ENCODE results near the gene TNP2. TPM values are rescaled to one million over a fixed set of nuclear protein-coding genes. Genes with fewer than 3 reads are reported as not detected.

TNP2 gene
- total RNA-seq, 1 donor from 2014 or later: not detected

DNA sequence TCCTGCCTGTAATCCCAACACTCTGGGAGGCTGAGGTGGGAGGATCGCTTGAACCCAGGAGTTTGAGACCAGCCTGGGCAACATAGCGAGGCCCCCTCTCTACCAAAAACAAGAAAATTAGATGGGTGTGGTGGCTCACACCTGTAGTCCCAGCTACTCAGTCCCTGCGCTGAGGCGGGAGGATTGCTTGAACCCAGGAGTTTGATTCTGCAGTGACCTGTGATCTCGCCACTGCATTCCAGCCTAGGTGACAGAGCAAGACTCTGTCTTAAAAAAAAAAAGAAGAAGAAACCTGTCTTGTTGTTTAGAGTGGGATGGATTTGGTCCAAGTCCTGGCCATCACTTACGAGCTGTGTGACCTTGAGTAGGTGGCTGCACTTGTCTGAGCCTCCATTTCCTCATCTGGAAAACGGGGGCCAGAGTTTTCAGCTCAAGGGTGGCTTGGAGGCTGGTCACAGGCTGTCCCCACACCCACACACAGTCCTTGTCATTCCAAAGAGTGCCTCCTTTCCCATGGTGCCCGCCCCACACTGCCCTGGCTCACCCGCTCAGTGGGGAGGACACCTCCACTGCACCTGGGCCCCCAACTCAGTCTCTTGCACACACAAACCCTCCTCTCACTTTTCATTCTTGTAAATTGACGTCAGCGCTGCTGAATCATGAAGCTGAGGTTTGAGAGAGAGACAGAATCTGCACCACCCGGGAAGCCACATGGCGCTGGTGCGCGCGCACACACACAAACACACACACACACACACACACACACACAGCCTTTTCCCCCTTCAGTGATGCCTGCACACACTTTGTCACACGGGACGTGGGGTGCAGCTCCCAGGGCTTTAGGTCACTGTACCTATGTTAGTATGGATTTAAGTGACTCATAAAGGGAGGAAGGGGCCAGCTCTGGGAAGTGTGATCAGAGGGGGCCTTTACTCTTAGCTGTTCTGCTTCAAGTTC lies 17.3 kb downstream of the TNP2 start:
- no peak overlapping the region for H3K27ac Mint-ChIP-seq (ENCODE audit: unreplicated experiment)
- H3K27me3 Mint-ChIP-seq (ENCODE audit: low read depth): no peaks in the 10 kb centered on the region

DNA sequence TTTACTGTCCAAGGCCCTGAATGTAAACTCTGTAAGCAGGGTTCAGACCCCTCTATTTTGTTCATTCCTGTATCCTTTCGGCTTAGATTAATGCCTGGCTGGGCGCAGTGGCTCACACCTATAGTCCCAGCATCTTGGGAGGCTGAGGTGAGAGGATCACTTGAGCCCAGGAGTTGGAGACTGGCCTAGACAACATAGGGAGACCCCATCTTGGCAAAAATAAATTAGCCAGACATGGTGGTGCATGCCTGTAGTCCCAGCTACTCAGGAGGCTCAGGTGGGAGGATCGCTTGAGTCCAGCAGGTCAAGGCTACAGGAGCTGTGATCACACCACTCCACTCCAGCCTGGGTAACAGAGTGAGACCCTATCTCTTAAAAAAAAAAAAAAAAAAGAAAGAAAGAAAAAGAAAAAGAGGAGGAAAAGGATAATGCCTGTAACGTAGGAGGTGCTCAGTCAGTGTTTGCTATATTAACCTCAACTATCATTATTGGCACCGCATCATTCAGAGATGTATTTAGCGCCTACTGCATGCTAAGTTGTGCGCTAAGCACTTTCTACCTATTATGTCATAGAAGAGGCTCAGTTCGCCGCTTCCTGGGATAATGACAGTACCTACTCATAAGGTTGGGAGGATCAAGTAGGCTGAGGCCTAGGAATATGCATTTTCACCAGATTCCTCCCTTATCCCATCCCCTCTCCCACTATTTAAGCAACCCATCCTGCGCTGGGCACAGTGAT lies 18.2 kb downstream of the TNP2 start:
- no peaks in the 10 kb centered on the region for H3K27me3 Mint-ChIP-seq (ENCODE audit: low read depth)
- no peak overlapping the region for H3K4me3 Mint-ChIP-seq (ENCODE audit: unreplicated experiment)
- H3K36me3 Mint-ChIP-seq (ENCODE audit: low read depth): no peaks in the 10 kb centered on the region
- H3K4me1 Mint-ChIP-seq (ENCODE audit: low read depth): peaks cover 14% of the 10 kb centered on the region
- no peaks in the 10 kb centered on the region for H3K9me3 Mint-ChIP-seq (ENCODE audit: low read depth)
- DNase-seq (ENCODE audit: low spot score): no peak
- TF ChIP-seq, protein P1, sequence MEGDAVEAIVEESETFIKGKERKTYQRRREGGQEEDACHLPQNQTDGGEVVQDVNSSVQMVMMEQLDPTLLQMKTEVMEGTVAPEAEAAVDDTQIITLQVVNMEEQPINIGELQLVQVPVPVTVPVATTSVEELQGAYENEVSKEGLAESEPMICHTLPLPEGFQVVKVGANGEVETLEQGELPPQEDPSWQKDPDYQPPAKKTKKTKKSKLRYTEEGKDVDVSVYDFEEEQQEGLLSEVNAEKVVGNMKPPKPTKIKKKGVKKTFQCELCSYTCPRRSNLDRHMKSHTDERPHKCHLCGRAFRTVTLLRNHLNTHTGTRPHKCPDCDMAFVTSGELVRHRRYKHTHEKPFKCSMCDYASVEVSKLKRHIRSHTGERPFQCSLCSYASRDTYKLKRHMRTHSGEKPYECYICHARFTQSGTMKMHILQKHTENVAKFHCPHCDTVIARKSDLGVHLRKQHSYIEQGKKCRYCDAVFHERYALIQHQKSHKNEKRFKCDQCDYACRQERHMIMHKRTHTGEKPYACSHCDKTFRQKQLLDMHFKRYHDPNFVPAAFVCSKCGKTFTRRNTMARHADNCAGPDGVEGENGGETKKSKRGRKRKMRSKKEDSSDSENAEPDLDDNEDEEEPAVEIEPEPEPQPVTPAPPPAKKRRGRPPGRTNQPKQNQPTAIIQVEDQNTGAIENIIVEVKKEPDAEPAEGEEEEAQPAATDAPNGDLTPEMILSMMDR (IDR thresholded peaks at IDR 0.05): no peak
- no peak overlapping the region for H3K27ac Mint-ChIP-seq (ENCODE audit: unreplicated experiment)

More for the DNA sequence above, 17.3 kb downstream of the TNP2 start:
- no peaks in the 10 kb centered on the region for H3K9me3 Mint-ChIP-seq (ENCODE audit: low read depth)
- H3K4me3 Mint-ChIP-seq (ENCODE audit: unreplicated experiment): no peak overlapping the region
- no peak for DNase-seq (ENCODE audit: low spot score)
- H3K36me3 Mint-ChIP-seq (ENCODE audit: low read depth): no peaks in the 10 kb centered on the region
- TF ChIP-seq, protein P1 (IDR thresholded peaks at IDR 0.05): no peak
- peaks cover 14% of the 10 kb centered on the region for H3K4me1 Mint-ChIP-seq (ENCODE audit: low read depth)

DNA sequence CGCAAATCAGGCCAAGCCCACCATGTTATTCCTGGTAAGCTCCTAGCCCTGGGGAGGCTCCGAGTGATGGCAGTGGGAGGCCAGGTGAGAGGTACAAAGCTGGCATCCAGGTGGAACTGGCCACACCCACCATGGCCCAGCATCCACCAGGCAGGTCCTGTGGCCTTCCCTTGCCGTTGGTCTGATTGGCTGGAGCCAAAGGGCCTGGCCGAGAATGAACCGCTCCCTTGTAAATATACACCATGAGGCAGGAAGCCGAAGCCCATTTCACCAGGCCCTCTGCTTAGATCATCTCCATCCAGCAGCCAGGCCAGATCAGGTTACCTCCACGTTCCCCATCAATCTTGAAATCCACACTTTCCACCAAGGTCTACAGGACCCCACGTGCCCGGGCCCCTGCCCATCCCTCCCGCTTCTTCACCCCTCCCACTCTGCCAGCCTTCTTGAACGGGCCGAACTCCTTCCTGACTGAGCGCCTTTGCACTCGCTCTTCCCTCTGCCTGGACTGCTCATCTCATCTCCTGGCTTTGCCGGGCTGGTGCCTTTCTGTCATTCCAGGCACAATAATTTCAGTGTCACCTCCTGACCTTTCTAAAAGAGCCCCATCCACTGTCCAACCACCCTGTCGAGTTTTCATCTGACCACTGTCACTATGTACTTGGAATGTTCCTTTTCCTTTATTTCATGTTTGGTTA lies 18.9 kb downstream of the TNP2 start:
- TF ChIP-seq, protein P1 (IDR thresholded peaks at IDR 0.05): no peak
- no peak for DNase-seq (ENCODE audit: low spot score)
- Mint-ChIP-seq H3K27me3 (ENCODE audit: low read depth) (peaks cover 5% of the 10 kb centered on the region), H3K36me3 (ENCODE audit: low read depth) (no peaks in the 10 kb centered on the region), H3K27ac (ENCODE audit: unreplicated experiment) (no peak overlapping the region), H3K9me3 (ENCODE audit: low read depth) (no peaks in the 10 kb centered on the region), H3K4me1 (ENCODE audit: low read depth) (peaks cover 18% of the 10 kb centered on the region), H3K4me3 (ENCODE audit: unreplicated experiment) (no peak overlapping the region)

DNA sequence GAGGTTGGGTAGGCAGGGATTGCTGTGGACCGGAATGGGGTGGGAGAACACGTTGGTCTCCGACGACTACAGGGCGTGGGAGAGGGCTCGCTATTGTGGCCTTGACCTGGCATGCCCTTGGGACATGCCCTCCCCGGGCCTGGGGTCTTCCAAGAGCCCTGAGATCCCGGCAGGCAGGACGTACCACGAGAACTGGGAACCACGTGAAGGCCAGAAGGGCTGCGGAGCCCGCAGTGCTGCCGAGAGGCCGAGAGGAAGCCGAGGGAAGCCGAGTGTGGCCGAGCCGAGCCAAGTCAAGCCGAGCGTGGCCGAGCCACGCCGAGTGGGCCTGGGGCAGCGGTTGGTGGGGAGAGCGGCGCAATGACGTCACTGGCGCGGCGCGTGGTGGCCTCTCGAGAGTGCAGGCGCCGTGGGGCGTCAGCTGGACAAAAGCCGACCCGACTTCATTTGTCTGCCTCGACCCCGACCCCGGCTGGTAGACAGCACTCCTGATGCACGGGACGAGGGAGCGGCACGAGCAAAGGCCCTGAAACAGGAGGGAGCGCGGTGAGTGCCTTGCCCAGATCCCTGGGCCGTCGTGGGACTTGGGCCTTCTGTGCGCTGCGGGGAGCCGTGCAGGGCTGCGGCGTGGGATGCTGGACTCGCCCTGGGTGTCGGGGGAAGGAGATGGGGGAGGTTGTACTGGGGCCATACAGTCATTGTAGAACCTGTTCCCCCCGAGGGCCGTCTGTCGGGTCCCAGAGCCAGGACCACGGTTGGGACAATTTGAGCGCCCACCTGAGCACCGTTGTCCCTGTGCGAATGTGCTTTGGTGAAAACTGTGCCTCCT lies 19.7 kb downstream of the TNP2 start:
- no peak overlapping the region for H3K4me3 Mint-ChIP-seq (ENCODE audit: unreplicated experiment)
- H3K27me3 Mint-ChIP-seq (ENCODE audit: low read depth): peaks cover 9% of the 10 kb centered on the region
- TF ChIP-seq, protein P1 (IDR thresholded peaks at IDR 0.05): no peak
- H3K9me3 Mint-ChIP-seq (ENCODE audit: low read depth): no peaks in the 10 kb centered on the region
- peaks cover 18% of the 10 kb centered on the region for H3K4me1 Mint-ChIP-seq (ENCODE audit: low read depth)
- no peak overlapping the region for H3K27ac Mint-ChIP-seq (ENCODE audit: unreplicated experiment)
- DNase-seq (ENCODE audit: low spot score): no peak
- H3K36me3 Mint-ChIP-seq (ENCODE audit: low read depth): no peaks in the 10 kb centered on the region
